GM19395 (cell line): ENCODE results near the gene FUBP3.

Experiments used
- ATAC-seq: cut with Tn5 transposase; IDR thresholded peaks from one replicate; pipeline ENCODE4 v1.9.1; 2021; ENCODE audit warnings: mild to moderate bottlenecking, moderate library complexity; ENCODE audit not compliant: unreplicated experiment

Gene FUBP3

GRCh38 chr9:130633336-130634190, 54.2 kb downstream of the FUBP3 start:
- no peak for ATAC-seq

- no peak for ATAC-seq
Measured at GRCh38 chr9:130634191-130634768, 54.9 kb downstream of the FUBP3 start.

- no peak for ATAC-seq
Measured at GRCh38 chr9:130634801-130635200, 55.4 kb downstream of the FUBP3 start.

- no peak for ATAC-seq
Measured at GRCh38 chr9:130635306-130635705, 55.9 kb downstream of the FUBP3 start.

- no peak for ATAC-seq
Measured at GRCh38 chr9:130635721-130636647, 56.6 kb downstream of the FUBP3 start.

- no peak for ATAC-seq
Measured at GRCh38 chr9:130636648-130637020, 57.3 kb downstream of the FUBP3 start.

GRCh38 chr9:130638284-130639123, 59.1 kb downstream of the FUBP3 start:
- no peak for ATAC-seq

GRCh38 chr9:130639124-130639765, 59.9 kb downstream of the FUBP3 start:
- no peak for ATAC-seq

- no peak for ATAC-seq
Measured at GRCh38 chr9:130639866-130640555, 60.6 kb downstream of the FUBP3 start.

- ATAC-seq = no peak
Measured at GRCh38 chr9:130640681-130641080, 61.3 kb downstream of the FUBP3 start.

GRCh38 chr9:130642926-130643325, 63.5 kb downstream of the FUBP3 start:
- no peak for ATAC-seq

GRCh38 chr9:130651221-130651620, 71.8 kb downstream of the FUBP3 start:
- no peak for ATAC-seq

GRCh38 chr9:130651752-130652151, 72.4 kb downstream of the FUBP3 start:
- ATAC-seq = no peak

- no peak for ATAC-seq
Measured at GRCh38 chr9:130654879-130655278, 75.5 kb downstream of the FUBP3 start.

- ATAC-seq = no peak
Measured at GRCh38 chr9:130658893-130659698, 79.7 kb downstream of the FUBP3 start.

- ATAC-seq = no peak
Measured at GRCh38 chr9:130659699-130660248, 80.4 kb downstream of the FUBP3 start.

- no peak for ATAC-seq
Measured at GRCh38 chr9:130660326-130660682, 80.9 kb downstream of the FUBP3 start.

GRCh38 chr9:130660683-130661450, 81.5 kb downstream of the FUBP3 start:
- no peak for ATAC-seq
